GM18526 (cell line): ENCODE measurements around the gene ANKRD11.

ENCODE experiments used
- POLR2A ChIP-seq: IDR thresholded peaks from 3 replicates; pipeline ENCODE4 v1.6.1; 2011; ENCODE audit not compliant: insufficient read length; ENCODE audit errors: extremely low read depth

ANKRD11 gene

GRCh38 chr16:89349947-89350633, 140.3 kb downstream of the ANKRD11 start:
- no peak for TF ChIP-seq POLR2A

- no peak for TF ChIP-seq POLR2A
Measured at GRCh38 chr16:89347807-89348206, 142.6 kb downstream of the ANKRD11 start.

GRCh38 chr16:89346869-89347268, 143.5 kb downstream of the ANKRD11 start:
- TF ChIP-seq POLR2A: no peak

GRCh38 chr16:89345642-89346150, 144.7 kb downstream of the ANKRD11 start:
- no peak for TF ChIP-seq POLR2A

GRCh38 chr16:89344846-89345611, 145.3 kb downstream of the ANKRD11 start:
- no peak for TF ChIP-seq POLR2A

GRCh38 chr16:89344458-89344834, 145.9 kb downstream of the ANKRD11 start:
- TF ChIP-seq POLR2A: no peak

GRCh38 chr16:89343501-89344457, 146.6 kb downstream of the ANKRD11 start:
- TF ChIP-seq POLR2A: no peak

GRCh38 chr16:89341697-89342694, 148.4 kb downstream of the ANKRD11 start:
- no peak for TF ChIP-seq POLR2A

- no peak for TF ChIP-seq POLR2A
Measured at GRCh38 chr16:89341279-89341678, 149.1 kb downstream of the ANKRD11 start.

GRCh38 chr16:89338863-89339262, 151.5 kb downstream of the ANKRD11 start:
- TF ChIP-seq POLR2A: no peak

- no peak for TF ChIP-seq POLR2A
Measured at GRCh38 chr16:89337965-89338364, 152.4 kb downstream of the ANKRD11 start.

- TF ChIP-seq POLR2A: no peak
Measured at GRCh38 chr16:89335803-89336485, 154.4 kb downstream of the ANKRD11 start.

- no peak for TF ChIP-seq POLR2A
Measured at GRCh38 chr16:89334988-89335802, 155.2 kb downstream of the ANKRD11 start.
